Transverse colon (tissue), 4 donors: Measurements from ENCODE around the gene ROPN1. TPM values are rescaled to one million over a fixed set of nuclear protein-coding genes. Genes with fewer than 3 reads are reported as not detected.

Source experiments
- DNase-seq: peaks from one replicate; pipeline ENCODE4 v3.0.0-alpha.2; 2019
- H3K27ac ChIP-seq, 4 donors: fragments of 200-600 bp; sonication (generic); 2 replicates each; pipeline ENCODE4 v1.5.1; 2016 to 2018; ENCODE audit warnings: inconsistent platforms in 4 of 4
- H3K27me3 ChIP-seq: fragments of 200-600 bp; sonication (generic); 2 replicates; pipeline ENCODE4 v1.5.1; 2017; ENCODE audit warnings: inconsistent platforms
- H3K36me3 ChIP-seq, 4 donors: fragments of 200-600 bp; sonication (generic); 2 replicates each; pipeline ENCODE4 v1.5.1; 2017 to 2019; ENCODE audit warnings: inconsistent platforms in 4 of 4
- H3K4me1 ChIP-seq, 4 donors: fragments of 200-600 bp; sonication (generic); 2 replicates each; pipeline ENCODE4 v1.5.1; 2017 to 2020; ENCODE audit warnings: inconsistent platforms in 4 of 4
- H3K4me3 ChIP-seq, 4 donors: fragments of 200-600 bp; sonication (generic); 1 replicate in 1 of 4; 2 replicates in 3 of 4; pipeline versions ENCODE4 v1.5.1 to v1.6.1; 2017 to 2019; ENCODE audit warnings: inconsistent platforms in 4 of 4
- H3K9me3 ChIP-seq, 2 donors: fragments of 200-600 bp; sonication (generic); 2 replicates each; pipeline ENCODE4 v1.5.1; 2017 to 2019; ENCODE audit warnings: inconsistent platforms in 2 of 2
- CTCF ChIP-seq, 5 experiments: fragments of 200-600 bp in 3 of 5; fragments of 450-650 bp in 2 of 5; sonication (generic) in 3 of 5; IDR thresholded peaks; 1 replicate in 2 of 5; 2 replicates in 3 of 5; pipeline ENCODE4 v1.5.1; 2016 to 2017; ENCODE audit warnings: antibody characterized with exemption in 5 of 5, inconsistent platforms in 3 of 5, mild to moderate bottlenecking in 2 of 5, moderate library complexity in 1 of 5
- EP300 ChIP-seq: sonication (generic); formaldehyde crosslinking; IDR thresholded peaks from one replicate; pipeline ENCODE4 v1.6.1; 2017; ENCODE audit warnings: antibody characterized with exemption, low read depth
- POLR2A ChIP-seq: fragments of 450-650 bp; IDR thresholded peaks from one replicate; pipeline ENCODE4 v1.6.1; 2016; ENCODE audit warnings: antibody characterized with exemption, mild to moderate bottlenecking, moderate library complexity
- POLR2AphosphoS5 ChIP-seq, 3 donors: sonication (generic); formaldehyde crosslinking; IDR thresholded peaks; one replicate each; pipeline ENCODE4 v1.6.1; 2016; ENCODE audit warnings: antibody characterized with exemption in 3 of 3
- WGBS, 2 donors: methylation state at CpG; one replicate each; pipeline ENCODE4 v1.1.5; 2018; ENCODE audit warnings: low coverage in 1 of 2; 5-methylcytosine and 5-hydroxymethylcytosine counted together
- in situ Hi-C, 4 donors: fragments of 200-750 bp; cut with MboI; loops; one replicate each; pipeline versions ENCODE4 v1.15.0 to v1.15.1; 2017; ENCODE audit warnings: low sequenced_read_pairs in 3 of 4, low pct_ligation_motif_present in 1 of 4, low pct_unique_long_range_greater_than_20kb in 1 of 4
- intact Hi-C: fragments of 100-400 bp; cut with DNase I; formaldehyde crosslinking; loops from one replicate; pipeline ENCODE4 v1.15.1; 2023; ENCODE audit warnings: low total_unique reads
- total RNA-seq, 4 donors: library from RNA; depleted of rRNA; stranded (reverse); fragments of >200 nt; gene quantifications; one replicate each; pipeline ENCODE4 v1.1.0, GENCODE V29; 2016

ROPN1 gene
- total RNA-seq, 4 donors from 2014 or later: 1.9 to 3.4 (median 3.0) TPM; not detected in 1

- Histone ChIP-seq H3K27ac (no peak overlapping the region), H3K4me1 (peaks cover 0 to 27% (median 7%) of the 10 kb centered on the region in 4 donors), H3K27me3 (no peaks in the 10 kb centered on the region), H3K4me3 (no peak overlapping the region), H3K36me3 (peaks cover 0 to 12% (median 4%) of the 10 kb centered on the region in 4 donors), H3K9me3 (no peaks in the 10 kb centered on the region)
- in situ Hi-C loops: no loop called here
- TF ChIP-seq CTCF (IDR thresholded peaks at IDR 0.05): no peak
- no peak for TF ChIP-seq POLR2AphosphoS5 (IDR thresholded peaks at IDR 0.05)
- TF ChIP-seq POLR2A: no peak
- TF ChIP-seq EP300: no peak
- WGBS, 2 donors: 39 to 59% methylated on average over 2 of the region's 2 CpGs
- intact Hi-C loops: no loop called here
- DNase-seq: no peak
These were observed 55.5 kb downstream of the ROPN1 start for GRCh38 chr3:123936400-123936799.

GRCh38 chr3:123935830-123936229 is 56.1 kb downstream of the ROPN1 start:
- Histone ChIP-seq H3K36me3 (peaks cover 0 to 15% (median 5%) of the 10 kb centered on the region in 4 donors), H3K27me3 (no peaks in the 10 kb centered on the region), H3K4me3 (no peak overlapping the region), H3K9me3 (no peaks in the 10 kb centered on the region), H3K4me1 (peaks cover 0 to 27% (median 7%) of the 10 kb centered on the region in 4 donors), H3K27ac (no peak overlapping the region)
- in situ Hi-C loops: no loop called here
- TF ChIP-seq POLR2AphosphoS5 (IDR thresholded peaks at IDR 0.05) (no peak), EP300 (no peak), POLR2A (no peak), CTCF (IDR thresholded peaks at IDR 0.05) (no peak)
- DNase-seq: no peak
- intact Hi-C loops: no loop called here

GRCh38 chr3:123934250-123934649 is 57.7 kb downstream of the ROPN1 start:
- Histone ChIP-seq H3K27ac (no peak overlapping the region), H3K36me3 (peaks cover 0 to 26% (median 10%) of the 10 kb centered on the region in 4 donors), H3K4me1 (peaks cover 0 to 13% (median 3%) of the 10 kb centered on the region in 4 donors), H3K9me3 (no peaks in the 10 kb centered on the region), H3K4me3 (no peak overlapping the region), H3K27me3 (no peaks in the 10 kb centered on the region)
- no peak for DNase-seq
- in situ Hi-C loops: no loop called here
- TF ChIP-seq CTCF (IDR thresholded peaks at IDR 0.05): no peak
- no peak for TF ChIP-seq EP300
- no peak for TF ChIP-seq POLR2A
- TF ChIP-seq POLR2AphosphoS5 (IDR thresholded peaks at IDR 0.05): no peak
- intact Hi-C loops: no loop called here
- WGBS, 2 donors: 84 to 87% methylated on average over 2 of the region's 2 CpGs

- in situ Hi-C loops (no loop called here), intact Hi-C loops (no loop called here)
- no peak for DNase-seq
- TF ChIP-seq POLR2AphosphoS5 (IDR thresholded peaks at IDR 0.05) (no peak), CTCF (IDR thresholded peaks at IDR 0.05) (no peak)
- H3K4me1 ChIP-seq: no peaks in the 10 kb centered on the region
- H3K27me3 ChIP-seq: no peaks in the 10 kb centered on the region
- H3K27ac ChIP-seq: no peak overlapping the region
- H3K4me3 ChIP-seq: no peak overlapping the region
- no peaks in the 10 kb centered on the region for H3K9me3 ChIP-seq
- H3K36me3 ChIP-seq: peaks cover 0 to 31% (median 11%) of the 10 kb centered on the region in 4 donors
These were observed 61.5 kb downstream of the ROPN1 start for GRCh38 chr3:123930445-123930844.
